K562 (cell line): ENCODE results near the gene PHTF2. TPM values are rescaled to one million over a fixed set of nuclear protein-coding genes. Genes with fewer than 3 reads are reported as not detected.

Experiments used
- CBX8 ChIP-seq: fragments of 200-600 bp; sonication (generic); IDR thresholded peaks from 2 replicates; pipeline ENCODE4 v1.6.1; 2012; ENCODE audit warnings: borderline replicate concordance, mixed run types, low read depth, mild to moderate bottlenecking, moderate library complexity, mixed read lengths, low read length, control low read depth, inconsistent platforms; ENCODE audit not compliant: poor library complexity, severe bottlenecking; ENCODE audit errors: extremely low read depth
- ETV1 ChIP-seq: fragments of 450-650 bp; conservative IDR thresholded peaks from 2 replicates; pipeline ENCODE4 v1.6.1; 2016; ENCODE audit warnings: missing genetic modification characterization, control low read depth, low read depth, missing compliant biosample characterization
- GABPB2 ChIP-seq: fragments of 250-450 bp; sonication (Bioruptor Pico); conservative IDR thresholded peaks from 2 replicates; pipeline ENCODE4 v1.5.1; 2021; ENCODE audit warnings: mild to moderate bottlenecking
- HLTF ChIP-seq: fragments of 450-650 bp; IDR thresholded peaks from 2 replicates; pipeline ENCODE4 v1.6.1; 2016
- MEF2A ChIP-seq: IDR thresholded peaks from 2 replicates; pipeline ENCODE4 v1.6.1; 2011; ENCODE audit warnings: low read depth, mild to moderate bottlenecking, low read length, moderate library complexity; ENCODE audit not compliant: control insufficient read depth
- NFE2 ChIP-seq: IDR thresholded peaks from 2 replicates; pipeline ENCODE4 v1.6.1; 2014; ENCODE audit warnings: antibody characterized with exemption, low read depth
- TARDBP ChIP-seq: fragments of 450-650 bp; IDR thresholded peaks from 2 replicates; pipeline ENCODE4 v1.6.1; 2016
- ZNF23 ChIP-seq: fragments of 250-450 bp; sonication (Bioruptor Pico); IDR thresholded peaks from 2 replicates; pipeline ENCODE4 v1.4.0; 2020; ENCODE audit warnings: mild to moderate bottlenecking
- ZSCAN32 ChIP-seq: fragments of 450-650 bp; formaldehyde crosslinking; IDR thresholded peaks from 2 replicates; pipeline ENCODE4 v1.4.0; 2020; ENCODE audit warnings: mild to moderate bottlenecking, moderate library complexity
- polyA plus RNA-seq, 8 experiments: library from polyadenylated mRNA; depleted of rRNA in 4 of 8; stranded (reverse) in 5 of 8; unstranded in 3 of 8; fragments of >200 nt; fragmentation: Nextera tagmentation in 2 of 8; fragmentation: Illumina TruSeq in 1 of 8; extraction: Ambion mirVana in 2 of 8; extraction: Trizol in 1 of 8; gene quantifications; 2 replicates each; pipeline versions ENCODE4 v1.2.1 to v1.2.3, GENCODE V29; 2011 to 2014; ENCODE audit warnings: inconsistent platforms in 1 of 8, missing spikeins in 1 of 8
- total RNA-seq, 7 experiments: library from RNA; depleted of rRNA in 6 of 7; stranded (reverse); fragments of >200 nt in 6 of 7; fragmentation: Illumina TruSeq in 2 of 7; extraction: Trizol in 2 of 7; gene quantifications; 2 replicates each; pipeline versions ENCODE4 v1.2.1 to v1.2.3, GENCODE V29; 2011 to 2021; ENCODE audit warnings: low replicate concordance in 1 of 7
- TF ChIP-seq, protein P1 (sequence below): sonication (generic); formaldehyde crosslinking; IDR thresholded peaks from 2 replicates; pipeline ENCODE4 v1.8.0; 2023; ENCODE audit warnings: mild to moderate bottlenecking, missing genetic modification reagents
- TF ChIP-seq, protein P2 (sequence below): fragments of 150-350 bp; IDR thresholded peaks from 2 replicates; pipeline ENCODE4 v1.6.1; 2014; ENCODE audit warnings: low read depth, mild to moderate bottlenecking, low read length, borderline replicate concordance
- TF ChIP-seq, protein P3 (sequence below): fragments of 450-650 bp; IDR thresholded peaks from 2 replicates; pipeline ENCODE4 v1.6.1; 2016
- TF ChIP-seq, protein P4 (sequence below): fragments of 250-450 bp; sonication (Bioruptor Pico); IDR thresholded peaks from 2 replicates; pipeline ENCODE4 v1.4.0; 2020; ENCODE audit warnings: mild to moderate bottlenecking
- TF ChIP-seq, protein P5 (sequence below): fragments of 200-800 bp; sonication (Bioruptor generic); IDR thresholded peaks from 2 replicates; pipeline ENCODE4 v1.6.1; 2017; ENCODE audit warnings: missing genetic modification characterization, missing compliant biosample characterization

PHTF2 gene
- total and polyA plus RNA-seq, 9 of the 15 experiments (the other 6 are each of a cell fraction or from before 2014, with no cell fraction given) = 17.9 to 43.6 (median 25.4) TPM

DNA sequence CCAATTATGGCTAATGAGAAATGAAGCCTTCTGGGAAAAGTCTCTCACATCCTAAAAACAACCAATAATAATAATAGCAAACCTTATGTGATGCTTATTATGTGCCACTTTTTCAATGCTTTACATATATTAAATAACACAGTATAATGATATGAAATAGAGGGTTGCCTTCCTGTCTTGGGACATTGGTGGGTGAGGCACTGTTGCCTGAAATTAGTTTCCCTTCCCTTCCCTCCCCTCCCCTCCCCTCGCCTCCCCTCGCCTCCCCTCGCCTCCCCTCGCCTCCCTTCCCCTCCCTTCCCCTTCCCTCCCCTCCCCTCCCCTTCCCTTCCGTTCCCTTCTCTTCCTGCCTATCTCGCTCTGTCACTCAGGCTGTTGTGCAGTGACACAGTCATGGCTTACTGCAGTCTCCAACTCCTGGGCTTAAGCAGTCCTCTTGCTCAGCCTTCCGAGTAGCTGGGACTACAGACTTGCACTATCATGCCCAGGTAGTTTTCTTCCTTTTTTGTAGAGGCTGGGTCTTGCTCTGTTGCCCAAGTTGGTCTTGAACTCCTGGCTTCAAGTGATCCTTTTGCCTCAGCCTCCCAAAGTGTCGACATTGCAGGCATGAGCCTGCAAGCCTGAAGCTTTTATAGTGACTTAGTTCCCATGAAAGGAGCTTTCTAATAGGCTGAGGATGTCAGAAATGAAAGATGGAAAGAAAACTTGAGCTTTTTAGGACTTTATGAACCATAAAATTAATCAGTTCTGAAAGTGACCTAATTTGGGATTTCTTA, 47.9 kb downstream of the PHTF2 start (continued):
- TF ChIP-seq, protein P1, sequence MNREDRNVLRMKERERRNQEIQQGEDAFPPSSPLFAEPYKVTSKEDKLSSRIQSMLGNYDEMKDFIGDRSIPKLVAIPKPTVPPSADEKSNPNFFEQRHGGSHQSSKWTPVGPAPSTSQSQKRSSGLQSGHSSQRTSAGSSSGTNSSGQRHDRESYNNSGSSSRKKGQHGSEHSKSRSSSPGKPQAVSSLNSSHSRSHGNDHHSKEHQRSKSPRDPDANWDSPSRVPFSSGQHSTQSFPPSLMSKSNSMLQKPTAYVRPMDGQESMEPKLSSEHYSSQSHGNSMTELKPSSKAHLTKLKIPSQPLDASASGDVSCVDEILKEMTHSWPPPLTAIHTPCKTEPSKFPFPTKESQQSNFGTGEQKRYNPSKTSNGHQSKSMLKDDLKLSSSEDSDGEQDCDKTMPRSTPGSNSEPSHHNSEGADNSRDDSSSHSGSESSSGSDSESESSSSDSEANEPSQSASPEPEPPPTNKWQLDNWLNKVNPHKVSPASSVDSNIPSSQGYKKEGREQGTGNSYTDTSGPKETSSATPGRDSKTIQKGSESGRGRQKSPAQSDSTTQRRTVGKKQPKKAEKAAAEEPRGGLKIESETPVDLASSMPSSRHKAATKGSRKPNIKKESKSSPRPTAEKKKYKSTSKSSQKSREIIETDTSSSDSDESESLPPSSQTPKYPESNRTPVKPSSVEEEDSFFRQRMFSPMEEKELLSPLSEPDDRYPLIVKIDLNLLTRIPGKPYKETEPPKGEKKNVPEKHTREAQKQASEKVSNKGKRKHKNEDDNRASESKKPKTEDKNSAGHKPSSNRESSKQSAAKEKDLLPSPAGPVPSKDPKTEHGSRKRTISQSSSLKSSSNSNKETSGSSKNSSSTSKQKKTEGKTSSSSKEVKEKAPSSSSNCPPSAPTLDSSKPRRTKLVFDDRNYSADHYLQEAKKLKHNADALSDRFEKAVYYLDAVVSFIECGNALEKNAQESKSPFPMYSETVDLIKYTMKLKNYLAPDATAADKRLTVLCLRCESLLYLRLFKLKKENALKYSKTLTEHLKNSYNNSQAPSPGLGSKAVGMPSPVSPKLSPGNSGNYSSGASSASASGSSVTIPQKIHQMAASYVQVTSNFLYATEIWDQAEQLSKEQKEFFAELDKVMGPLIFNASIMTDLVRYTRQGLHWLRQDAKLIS = no peak
- TF ChIP-seq, protein P2, sequence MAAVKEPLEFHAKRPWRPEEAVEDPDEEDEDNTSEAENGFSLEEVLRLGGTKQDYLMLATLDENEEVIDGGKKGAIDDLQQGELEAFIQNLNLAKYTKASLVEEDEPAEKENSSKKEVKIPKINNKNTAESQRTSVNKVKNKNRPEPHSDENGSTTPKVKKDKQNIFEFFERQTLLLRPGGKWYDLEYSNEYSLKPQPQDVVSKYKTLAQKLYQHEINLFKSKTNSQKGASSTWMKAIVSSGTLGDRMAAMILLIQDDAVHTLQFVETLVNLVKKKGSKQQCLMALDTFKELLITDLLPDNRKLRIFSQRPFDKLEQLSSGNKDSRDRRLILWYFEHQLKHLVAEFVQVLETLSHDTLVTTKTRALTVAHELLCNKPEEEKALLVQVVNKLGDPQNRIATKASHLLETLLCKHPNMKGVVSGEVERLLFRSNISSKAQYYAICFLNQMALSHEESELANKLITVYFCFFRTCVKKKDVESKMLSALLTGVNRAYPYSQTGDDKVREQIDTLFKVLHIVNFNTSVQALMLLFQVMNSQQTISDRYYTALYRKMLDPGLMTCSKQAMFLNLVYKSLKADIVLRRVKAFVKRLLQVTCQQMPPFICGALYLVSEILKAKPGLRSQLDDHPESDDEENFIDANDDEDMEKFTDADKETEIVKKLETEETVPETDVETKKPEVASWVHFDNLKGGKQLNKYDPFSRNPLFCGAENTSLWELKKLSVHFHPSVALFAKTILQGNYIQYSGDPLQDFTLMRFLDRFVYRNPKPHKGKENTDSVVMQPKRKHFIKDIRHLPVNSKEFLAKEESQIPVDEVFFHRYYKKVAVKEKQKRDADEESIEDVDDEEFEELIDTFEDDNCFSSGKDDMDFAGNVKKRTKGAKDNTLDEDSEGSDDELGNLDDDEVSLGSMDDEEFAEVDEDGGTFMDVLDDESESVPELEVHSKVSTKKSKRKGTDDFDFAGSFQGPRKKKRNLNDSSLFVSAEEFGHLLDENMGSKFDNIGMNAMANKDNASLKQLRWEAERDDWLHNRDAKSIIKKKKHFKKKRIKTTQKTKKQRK = no peak
- no peak for TF ChIP-seq ZSCAN32 (CRISPR knock-in tag)
- TF ChIP-seq HLTF = no peak
- TF ChIP-seq ZNF23 (CRISPR knock-in tag) = no peak
- TF ChIP-seq NFE2 = peak; percentile 35; the same call in 1 of the 2 replicates
- no peak for TF ChIP-seq MEF2A
- TF ChIP-seq GABPB2 = no peak
- TF ChIP-seq TARDBP = no peak
- TF ChIP-seq, protein P3, sequence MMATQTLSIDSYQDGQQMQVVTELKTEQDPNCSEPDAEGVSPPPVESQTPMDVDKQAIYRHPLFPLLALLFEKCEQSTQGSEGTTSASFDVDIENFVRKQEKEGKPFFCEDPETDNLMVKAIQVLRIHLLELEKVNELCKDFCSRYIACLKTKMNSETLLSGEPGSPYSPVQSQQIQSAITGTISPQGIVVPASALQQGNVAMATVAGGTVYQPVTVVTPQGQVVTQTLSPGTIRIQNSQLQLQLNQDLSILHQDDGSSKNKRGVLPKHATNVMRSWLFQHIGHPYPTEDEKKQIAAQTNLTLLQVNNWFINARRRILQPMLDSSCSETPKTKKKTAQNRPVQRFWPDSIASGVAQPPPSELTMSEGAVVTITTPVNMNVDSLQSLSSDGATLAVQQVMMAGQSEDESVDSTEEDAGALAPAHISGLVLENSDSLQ = peak; percentile 96
- TF ChIP-seq, protein P4, sequence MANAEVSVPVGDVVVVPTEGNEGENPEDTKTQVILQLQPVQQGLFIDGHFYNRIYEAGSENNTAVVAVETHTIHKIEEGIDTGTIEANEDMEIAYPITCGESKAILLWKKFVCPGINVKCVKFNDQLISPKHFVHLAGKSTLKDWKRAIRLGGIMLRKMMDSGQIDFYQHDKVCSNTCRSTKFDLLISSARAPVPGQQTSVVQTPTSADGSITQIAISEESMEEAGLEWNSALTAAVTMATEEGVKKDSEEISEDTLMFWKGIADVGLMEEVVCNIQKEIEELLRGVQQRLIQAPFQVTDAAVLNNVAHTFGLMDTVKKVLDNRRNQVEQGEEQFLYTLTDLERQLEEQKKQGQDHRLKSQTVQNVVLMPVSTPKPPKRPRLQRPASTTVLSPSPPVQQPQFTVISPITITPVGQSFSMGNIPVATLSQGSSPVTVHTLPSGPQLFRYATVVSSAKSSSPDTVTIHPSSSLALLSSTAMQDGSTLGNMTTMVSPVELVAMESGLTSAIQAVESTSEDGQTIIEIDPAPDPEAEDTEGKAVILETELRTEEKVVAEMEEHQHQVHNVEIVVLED (CRISPR knock-in tag) = no peak
- TF ChIP-seq ETV1 (tag) = peak; percentile 55
- TF ChIP-seq CBX8 = no peak
- TF ChIP-seq, protein P5, sequence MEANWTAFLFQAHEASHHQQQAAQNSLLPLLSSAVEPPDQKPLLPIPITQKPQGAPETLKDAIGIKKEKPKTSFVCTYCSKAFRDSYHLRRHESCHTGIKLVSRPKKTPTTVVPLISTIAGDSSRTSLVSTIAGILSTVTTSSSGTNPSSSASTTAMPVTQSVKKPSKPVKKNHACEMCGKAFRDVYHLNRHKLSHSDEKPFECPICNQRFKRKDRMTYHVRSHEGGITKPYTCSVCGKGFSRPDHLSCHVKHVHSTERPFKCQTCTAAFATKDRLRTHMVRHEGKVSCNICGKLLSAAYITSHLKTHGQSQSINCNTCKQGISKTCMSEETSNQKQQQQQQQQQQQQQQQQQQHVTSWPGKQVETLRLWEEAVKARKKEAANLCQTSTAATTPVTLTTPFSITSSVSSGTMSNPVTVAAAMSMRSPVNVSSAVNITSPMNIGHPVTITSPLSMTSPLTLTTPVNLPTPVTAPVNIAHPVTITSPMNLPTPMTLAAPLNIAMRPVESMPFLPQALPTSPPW = peak; percentile 57
